Measurements from ENCODE around the gene RNF11.

RNF11 gene

GRCh38 chr1:51235673-51236530 lies at the start of gene RNF11:
Gene RNF11 (plus strand): TSS chr1:51236273. CDS start chr1:51236757, 484 bp downstream.
- Mint-ChIP-seq H3K27ac (peak within 1 kb of the TSS; percentile 83), H3K4me3 (peak within 1 kb of the TSS; percentile 83), H3K36me3 (peaks cover 3% of the 10 kb centered on the region), H3K27me3 (peaks cover 5% of the 10 kb centered on the region), H3K4me1 (peaks cover 28% of the 10 kb centered on the region), H3K9me3 (no peaks in the 10 kb centered on the region)
- peak; percentile 94 for DNase-seq
- CTCF ChIA-PET: interaction anchor here (1.0 to 1.4 kb wide), 5 partner anchors 19 to 61 kb away, joined by 3 to 5 read pairs (median 4); no protein-coding TSS in a partner anchor

GRCh38 chr1:51188230-51188629 lies 47.8 kb upstream of the RNF11 start:
- Mint-ChIP-seq H3K9me3 (no peaks in the 10 kb centered on the region), H3K27ac (no peak overlapping the region), H3K36me3 (no peaks in the 10 kb centered on the region), H3K4me3 (no peak overlapping the region), H3K27me3 (peaks cover 11% of the 10 kb centered on the region), H3K4me1 (no peaks in the 10 kb centered on the region)
- CTCF ChIA-PET: interaction anchor here (1.0 to 6.6 kb wide), 12 partner anchors 9 to 414 kb away, joined by 3 to 60 read pairs (median 4); partner anchors contain the start of gene CDKN2C
- DNase-seq: no peak

GRCh38 chr1:51189421-51190073 lies 46.5 kb upstream of the RNF11 start:
- Mint-ChIP-seq H3K27ac (no peak overlapping the region), H3K4me1 (no peaks in the 10 kb centered on the region), H3K4me3 (no peak overlapping the region), H3K27me3 (peaks cover 6% of the 10 kb centered on the region), H3K9me3 (no peaks in the 10 kb centered on the region), H3K36me3 (no peaks in the 10 kb centered on the region)
- DNase-seq: peak; percentile 62
- CTCF ChIA-PET: interaction anchor here (0.6 to 6.6 kb wide), 32 partner anchors 8 to 822 kb away, joined by 3 to 60 read pairs (median 4); partner anchors contain the start of genes CDKN2C and RNF11

- Mint-ChIP-seq H3K27me3 (peaks cover 3% of the 10 kb centered on the region), H3K36me3 (no peaks in the 10 kb centered on the region), H3K9me3 (no peaks in the 10 kb centered on the region), H3K27ac (no peak overlapping the region), H3K4me3 (no peak overlapping the region), H3K4me1 (no peaks in the 10 kb centered on the region)
- no peak for DNase-seq
- CTCF ChIA-PET: interaction anchor here (0.7 to 6.6 kb wide), 13 partner anchors 21 to 817 kb away, joined by 3 to 60 read pairs (median 4); no protein-coding TSS in a partner anchor
Observed at GRCh38 chr1:51190961-51191360, 45.1 kb upstream of the RNF11 start.

- Mint-ChIP-seq H3K4me3 (no peak overlapping the region), H3K36me3 (no peaks in the 10 kb centered on the region)
- CTCF ChIA-PET: interaction anchor here (0.7 to 6.6 kb wide), 20 partner anchors 9 to 889 kb away, joined by 3 to 60 read pairs (median 4); partner anchors contain the start of gene RNF11
Observed at GRCh38 chr1:51192213-51192843, 43.7 kb upstream of the RNF11 start.

GRCh38 chr1:51193564-51193963 lies 42.5 kb upstream of the RNF11 start:
- DNase-seq: no peak
- no peak overlapping the region for H3K27ac Mint-ChIP-seq
- no peaks in the 10 kb centered on the region for H3K4me1 Mint-ChIP-seq
- no peaks in the 10 kb centered on the region for H3K36me3 Mint-ChIP-seq
- no peaks in the 10 kb centered on the region for H3K9me3 Mint-ChIP-seq
- no peaks in the 10 kb centered on the region for H3K27me3 Mint-ChIP-seq
- H3K4me3 Mint-ChIP-seq: no peak overlapping the region
- CTCF ChIA-PET: interaction anchor here (0.6 to 6.6 kb wide), 10 partner anchors 8 to 419 kb away, joined by 3 to 60 read pairs (median 4); partner anchors contain the start of gene RNF11

More at GRCh38 chr1:51192213-51192843, 43.7 kb upstream of the RNF11 start:
- Mint-ChIP-seq H3K27me3 (no peaks in the 10 kb centered on the region), H3K9me3 (no peaks in the 10 kb centered on the region), H3K27ac (no peak overlapping the region), H3K4me1 (no peaks in the 10 kb centered on the region)
- peak; percentile 71 for DNase-seq

- CTCF ChIA-PET: interaction anchor here (0.8 to 1.4 kb wide), 2 partner anchors 10 to 14 kb away, joined by 3 read pairs; no protein-coding TSS in a partner anchor
- peaks cover 6% of the 10 kb centered on the region for H3K4me1 Mint-ChIP-seq
- H3K36me3 Mint-ChIP-seq: no peaks in the 10 kb centered on the region
- no peak overlapping the region for H3K27ac Mint-ChIP-seq
- no peaks in the 10 kb centered on the region for H3K9me3 Mint-ChIP-seq
- no peak overlapping the region for H3K4me3 Mint-ChIP-seq
- H3K27me3 Mint-ChIP-seq: peaks cover 4% of the 10 kb centered on the region
- DNase-seq: no peak
Observed at GRCh38 chr1:51203121-51203873, 32.8 kb upstream of the RNF11 start.

GRCh38 chr1:51203874-51204245 lies 32.2 kb upstream of the RNF11 start:
- no peak overlapping the region for H3K27ac Mint-ChIP-seq
- no peaks in the 10 kb centered on the region for H3K9me3 Mint-ChIP-seq
- CTCF ChIA-PET: interaction anchor here (0.8 to 1.4 kb wide), 2 partner anchors 11 to 13 kb away, joined by 3 read pairs; no protein-coding TSS in a partner anchor
- H3K27me3 Mint-ChIP-seq: peaks cover 4% of the 10 kb centered on the region
- no peaks in the 10 kb centered on the region for H3K36me3 Mint-ChIP-seq
- H3K4me1 Mint-ChIP-seq: peaks cover 6% of the 10 kb centered on the region
- no peak overlapping the region for H3K4me3 Mint-ChIP-seq
- no peak for DNase-seq

GRCh38 chr1:51210055-51210454 lies 26.0 kb upstream of the RNF11 start:
- Mint-ChIP-seq H3K4me3 (no peak overlapping the region), H3K4me1 (peaks cover 10% of the 10 kb centered on the region), H3K9me3 (no peaks in the 10 kb centered on the region), H3K27me3 (peaks cover 4% of the 10 kb centered on the region), H3K27ac (no peak overlapping the region), H3K36me3 (no peaks in the 10 kb centered on the region)
- CTCF ChIA-PET: no interaction called here
- no peak for DNase-seq

GRCh38 chr1:51210676-51211075 lies 25.4 kb upstream of the RNF11 start:
- H3K4me3 Mint-ChIP-seq: no peak overlapping the region
- no peaks in the 10 kb centered on the region for H3K36me3 Mint-ChIP-seq
- H3K27me3 Mint-ChIP-seq: peaks cover 4% of the 10 kb centered on the region
- H3K27ac Mint-ChIP-seq: no peak overlapping the region
- CTCF ChIA-PET: no interaction called here
- DNase-seq: no peak
- no peaks in the 10 kb centered on the region for H3K9me3 Mint-ChIP-seq
- H3K4me1 Mint-ChIP-seq: peaks cover 16% of the 10 kb centered on the region

- peak; percentile 23 for DNase-seq
- H3K27me3 Mint-ChIP-seq: no peaks in the 10 kb centered on the region
- CTCF ChIA-PET: interaction anchor here (0.6 to 2.1 kb wide), 3 partner anchors 15 to 82 kb away, joined by 3 to 8 read pairs (median 7); no protein-coding TSS in a partner anchor
- peak overlapping the region; percentile 12 for H3K27ac Mint-ChIP-seq
- no peak overlapping the region for H3K4me3 Mint-ChIP-seq
- H3K9me3 Mint-ChIP-seq: no peaks in the 10 kb centered on the region
- no peaks in the 10 kb centered on the region for H3K36me3 Mint-ChIP-seq
- peaks cover 19% of the 10 kb centered on the region for H3K4me1 Mint-ChIP-seq
Observed at GRCh38 chr1:51214615-51215131, 21.4 kb upstream of the RNF11 start.

- CTCF ChIA-PET: interaction anchor here (0.6 to 2.1 kb wide), 2 partner anchors 15 to 24 kb away, joined by 3 to 8 read pairs; no protein-coding TSS in a partner anchor
- Mint-ChIP-seq H3K4me3 (no peak overlapping the region), H3K27ac (peak overlapping the region; percentile 12), H3K36me3 (no peaks in the 10 kb centered on the region), H3K27me3 (no peaks in the 10 kb centered on the region), H3K9me3 (no peaks in the 10 kb centered on the region), H3K4me1 (peaks cover 19% of the 10 kb centered on the region)
- DNase-seq: no peak
Observed at GRCh38 chr1:51215169-51215568, 20.9 kb upstream of the RNF11 start.

GRCh38 chr1:51216631-51217030 lies 19.4 kb upstream of the RNF11 start:
- Mint-ChIP-seq H3K9me3 (no peaks in the 10 kb centered on the region), H3K27ac (no peak overlapping the region), H3K27me3 (no peaks in the 10 kb centered on the region), H3K36me3 (no peaks in the 10 kb centered on the region), H3K4me1 (peaks cover 19% of the 10 kb centered on the region), H3K4me3 (no peak overlapping the region)
- DNase-seq: no peak
- CTCF ChIA-PET: interaction anchor here (1.2 to 1.3 kb wide), 2 partner anchors 12 to 24 kb away, joined by 3 read pairs; no protein-coding TSS in a partner anchor

All from activated naive CD4-positive, alpha-beta T cell treated with anti-CD3 and anti-CD28 coated beads, Interleukin-2, amount 10 ng/mL, durations not matched to agents 7 days and 5 days (primary cell).